ENCODE results near the gene ERCC6. TPM values are rescaled to one million over a fixed set of nuclear protein-coding genes. Genes with fewer than 3 reads are reported as not detected.

Gene ERCC6
- total RNA-seq, 5 donors from 2014 or later (not counting 1 experiment from before 2014, with no cell fraction given), result 34.6 to 40.7 (median 39.1) TPM

GRCh38 chr10:49527061-49527460 is 11.9 kb downstream of the ERCC6 start:
- no peaks in the 10 kb centered on the region for H3K27me3 ChIP-seq (replicated peaks in 1 of 2; ENCODE audit: control insufficient read depth in 2 of 2, extremely low read depth in 1 of 2, insufficient read depth in 2 of 2, low read length in 1 of 2)
- Mint-ChIP-seq H3K4me3 (no peak overlapping the region), H3K36me3 (peaks cover 65% of the 10 kb centered on the region), H3K27me3 (no peaks in the 10 kb centered on the region), H3K27ac (no peak overlapping the region), H3K4me1 (peaks cover 13 to 21% (median 16%) of the 10 kb centered on the region in 3 donors), H3K9me3 (no peaks in the 10 kb centered on the region)
- DNase-seq, result no peak
- 94% methylated on average over 2 of the region's 2 CpGs for WGBS (ENCODE audit: insufficient coverage)
- no peak for ATAC-seq (replicated peaks in 1 of 4)
- POLR2A ChIA-PET, result no interaction called here
- H3K4me1 ChIP-seq (ENCODE audit: control insufficient read depth in 1 of 2, extremely low read depth in 1 of 2, insufficient read depth in 2 of 2, low read length in 2 of 2), result no peaks in the 10 kb centered on the region
- peaks cover 9 to 78% of the 10 kb centered on the region in 2 donors for H3K36me3 ChIP-seq (ENCODE audit: control insufficient read depth in 2 of 2, extremely low read depth in 1 of 2, insufficient read depth in 1 of 2, low read length in 1 of 2)
- no peaks in the 10 kb centered on the region for H3K9me3 ChIP-seq
- CTCF ChIA-PET, result interaction anchor here in 1 of 2 donors (1.2 kb wide), 1 partner anchor 16 kb away, joined by 4 read pairs; no protein-coding TSS in a partner anchor
- H3K27ac ChIP-seq (ENCODE audit: low read length), result no peak overlapping the region
- H3K4me3 ChIP-seq (ENCODE audit: control insufficient read depth in 1 of 2, extremely low read depth in 1 of 2, low read length in 1 of 2), result no peak overlapping the region

GRCh38 chr10:49526619-49527018 is 12.3 kb downstream of the ERCC6 start:
- Histone ChIP-seq H3K9me3 (no peaks in the 10 kb centered on the region), H3K4me1 (ENCODE audit: control insufficient read depth in 1 of 2, extremely low read depth in 1 of 2, insufficient read depth in 2 of 2, low read length in 2 of 2) (no peaks in the 10 kb centered on the region), H3K4me3 (ENCODE audit: control insufficient read depth in 1 of 2, extremely low read depth in 1 of 2, low read length in 1 of 2) (no peak overlapping the region), H3K27ac (ENCODE audit: low read length) (no peak overlapping the region), H3K36me3 (ENCODE audit: control insufficient read depth in 2 of 2, extremely low read depth in 1 of 2, insufficient read depth in 1 of 2, low read length in 1 of 2) (peaks cover 7 to 78% of the 10 kb centered on the region in 2 donors), H3K27me3 (replicated peaks in 1 of 2; ENCODE audit: control insufficient read depth in 2 of 2, extremely low read depth in 1 of 2, insufficient read depth in 2 of 2, low read length in 1 of 2) (no peaks in the 10 kb centered on the region)
- DNase-seq (no peak), ATAC-seq (replicated peaks in 1 of 4) (no peak)
- Mint-ChIP-seq H3K9me3 (no peaks in the 10 kb centered on the region), H3K4me1 (peaks cover 9 to 19% (median 13%) of the 10 kb centered on the region in 3 donors), H3K27me3 (no peaks in the 10 kb centered on the region), H3K4me3 (no peak overlapping the region), H3K27ac (no peak overlapping the region), H3K36me3 (peaks cover 62% of the 10 kb centered on the region)
- ChIA-PET CTCF (interaction anchor here in 1 of 2 donors (1.3 kb wide), 1 partner anchor 13 kb away, joined by 3 read pairs; no protein-coding TSS in a partner anchor), POLR2A (interaction anchor here in 1 of 2 donors (0.6 kb wide), 1 partner anchor 1114 kb away, joined by 3 read pairs; no protein-coding TSS in a partner anchor)
- WGBS (ENCODE audit: insufficient coverage), result 100% methylated on average over 2 of the region's 2 CpGs

DNA sequence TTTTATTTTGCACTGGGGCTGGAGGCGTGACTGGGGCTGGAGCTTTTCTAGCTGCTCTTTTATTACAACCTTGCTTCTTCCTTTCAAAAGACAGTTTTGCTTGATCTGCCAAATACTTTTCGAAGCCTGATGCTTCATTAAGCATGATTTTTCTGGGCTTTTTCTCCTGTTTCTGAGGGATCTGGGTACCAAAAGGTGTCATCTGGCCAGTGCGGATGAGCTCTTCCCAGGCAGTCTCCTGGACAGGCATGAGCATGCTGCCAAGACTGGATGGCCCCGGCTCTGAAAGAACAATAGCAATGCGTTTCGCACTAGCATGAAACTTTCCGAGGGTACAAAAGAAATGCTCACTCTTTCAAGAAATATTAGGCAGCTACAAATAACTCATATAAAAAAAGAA is 14.4 kb downstream of the ERCC6 start:
- ATAC-seq (replicated peaks in 1 of 4), result no peak
- Mint-ChIP-seq H3K36me3 (peaks cover 73% of the 10 kb centered on the region), H3K9me3 (no peaks in the 10 kb centered on the region), H3K27ac (no peak overlapping the region), H3K27me3 (no peaks in the 10 kb centered on the region), H3K4me1 (peaks cover 5 to 15% (median 11%) of the 10 kb centered on the region in 3 donors), H3K4me3 (no peak overlapping the region)
- no peak overlapping the region for H3K4me3 ChIP-seq (ENCODE audit: control insufficient read depth in 1 of 2, extremely low read depth in 1 of 2, low read length in 1 of 2)
- H3K9me3 ChIP-seq, result no peaks in the 10 kb centered on the region
- H3K36me3 ChIP-seq (ENCODE audit: control insufficient read depth in 2 of 2, extremely low read depth in 1 of 2, insufficient read depth in 1 of 2, low read length in 1 of 2), result peaks cover 11 to 78% of the 10 kb centered on the region in 2 donors
- no peaks in the 10 kb centered on the region for H3K4me1 ChIP-seq (ENCODE audit: control insufficient read depth in 1 of 2, extremely low read depth in 1 of 2, insufficient read depth in 2 of 2, low read length in 2 of 2)
- WGBS (ENCODE audit: insufficient coverage), result 95% methylated on average over 2 of the region's 7 CpGs
- no peak for DNase-seq
- H3K27me3 ChIP-seq (replicated peaks in 1 of 2; ENCODE audit: control insufficient read depth in 2 of 2, extremely low read depth in 1 of 2, insufficient read depth in 2 of 2, low read length in 1 of 2), result no peaks in the 10 kb centered on the region
- ChIA-PET CTCF (interaction anchor here (1.2 to 1.7 kb wide), 2 partner anchors 12 to 117 kb away, joined by 4 to 5 read pairs; no protein-coding TSS in a partner anchor), POLR2A (no interaction called here)
- no peak overlapping the region for H3K27ac ChIP-seq (ENCODE audit: low read length)

DNA sequence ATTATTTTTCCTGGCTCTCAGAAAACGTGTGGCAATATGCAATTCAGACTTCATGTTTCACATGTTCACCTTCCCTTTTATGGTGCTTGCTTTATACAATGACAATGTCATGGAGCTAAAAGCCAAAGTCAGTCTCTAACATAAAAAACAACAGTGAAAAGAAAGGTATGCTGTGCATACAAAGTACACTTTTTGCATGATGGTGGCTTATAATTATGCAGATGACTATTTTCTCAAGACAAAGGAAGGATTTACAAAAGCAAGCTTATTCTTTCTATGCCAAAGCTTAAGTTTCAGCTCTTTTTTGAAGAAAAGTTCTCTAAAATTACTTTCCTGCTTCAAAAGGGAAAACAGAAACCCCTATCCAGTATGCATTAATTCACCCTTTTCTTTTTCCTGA is 15.6 kb downstream of the ERCC6 start:
- Mint-ChIP-seq H3K27me3 (no peaks in the 10 kb centered on the region), H3K4me1 (peaks cover 5 to 17% (median 17%) of the 10 kb centered on the region in 3 donors), H3K36me3 (peaks cover 71% of the 10 kb centered on the region), H3K9me3 (no peaks in the 10 kb centered on the region), H3K27ac (no peak overlapping the region), H3K4me3 (no peak overlapping the region)
- WGBS (ENCODE audit: insufficient coverage), result no CpG with 5 or more reads among the region's 1 CpG
- ATAC-seq (replicated peaks in 1 of 4) (no peak), DNase-seq (no peak)
- ChIA-PET CTCF (interaction anchor here (0.6 to 2.3 kb wide), 7 partner anchors 10 to 116 kb away, joined by 3 to 13 read pairs (median 4); no protein-coding TSS in a partner anchor), POLR2A (interaction anchor here (0.5 to 1.5 kb wide), 4 partner anchors 14 to 22 kb away, joined by 3 to 4 read pairs (median 3); partner anchors contain the start of gene ERCC6 (in 2 of the 2))
- H3K9me3 ChIP-seq, result no peaks in the 10 kb centered on the region
- no peak overlapping the region for H3K27ac ChIP-seq (ENCODE audit: low read length)
- no peaks in the 10 kb centered on the region for H3K4me1 ChIP-seq (ENCODE audit: control insufficient read depth in 1 of 2, extremely low read depth in 1 of 2, insufficient read depth in 2 of 2, low read length in 2 of 2)
- no peaks in the 10 kb centered on the region for H3K27me3 ChIP-seq (replicated peaks in 1 of 2; ENCODE audit: control insufficient read depth in 2 of 2, extremely low read depth in 1 of 2, insufficient read depth in 2 of 2, low read length in 1 of 2)
- no peak overlapping the region for H3K4me3 ChIP-seq (ENCODE audit: control insufficient read depth in 1 of 2, extremely low read depth in 1 of 2, low read length in 1 of 2)
- H3K36me3 ChIP-seq (ENCODE audit: control insufficient read depth in 2 of 2, extremely low read depth in 1 of 2, insufficient read depth in 1 of 2, low read length in 1 of 2), result peaks cover 6 to 71% of the 10 kb centered on the region in 2 donors

DNA sequence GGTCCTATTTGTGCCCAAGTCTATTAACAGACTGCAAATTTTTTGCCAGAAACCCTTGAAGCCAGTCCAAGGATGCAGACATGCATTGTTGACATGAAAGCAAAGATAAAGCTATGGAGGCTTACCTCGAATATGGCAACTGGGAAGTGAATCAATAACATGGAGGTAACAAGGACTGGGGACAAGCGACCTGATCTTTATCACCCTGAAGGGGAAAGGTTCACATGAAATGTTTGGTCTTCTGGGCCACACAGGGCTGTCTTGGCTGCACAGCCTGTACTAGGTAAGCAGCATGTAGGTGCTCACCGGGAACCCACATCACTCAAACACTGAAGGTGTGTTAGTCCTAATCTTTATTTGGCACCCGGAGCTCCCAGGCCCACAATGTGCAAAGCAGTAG is 17.9 kb downstream of the ERCC6 start:
- no peaks in the 10 kb centered on the region for H3K9me3 ChIP-seq
- Mint-ChIP-seq H3K27me3 (no peaks in the 10 kb centered on the region), H3K4me1 (peaks cover 5 to 17% (median 17%) of the 10 kb centered on the region in 3 donors), H3K27ac (no peak overlapping the region), H3K36me3 (peaks cover 61% of the 10 kb centered on the region), H3K9me3 (no peaks in the 10 kb centered on the region), H3K4me3 (no peak overlapping the region)
- CTCF ChIA-PET, result interaction anchor here in 1 of 2 donors (2.3 to 2.6 kb wide), 2 partner anchors 113 to 114 kb away, joined by 9 to 25 read pairs; no protein-coding TSS in a partner anchor
- WGBS (ENCODE audit: insufficient coverage), result 81% methylated on average over 2 of the region's 4 CpGs
- POLR2A ChIA-PET, result interaction anchor here in 1 of 2 donors (0.8 kb wide), 1 partner anchor 12 kb away, joined by 3 read pairs; no protein-coding TSS in a partner anchor
- H3K27me3 ChIP-seq (replicated peaks in 1 of 2; ENCODE audit: control insufficient read depth in 2 of 2, extremely low read depth in 1 of 2, insufficient read depth in 2 of 2, low read length in 1 of 2), result no peaks in the 10 kb centered on the region
- DNase-seq (no peak), ATAC-seq (replicated peaks in 1 of 4) (no peak)
- peaks cover 6 to 66% of the 10 kb centered on the region in 2 donors for H3K36me3 ChIP-seq (ENCODE audit: control insufficient read depth in 2 of 2, extremely low read depth in 1 of 2, insufficient read depth in 1 of 2, low read length in 1 of 2)
- H3K4me3 ChIP-seq (ENCODE audit: control insufficient read depth in 1 of 2, extremely low read depth in 1 of 2, low read length in 1 of 2), result no peak overlapping the region
- no peak overlapping the region for H3K27ac ChIP-seq (ENCODE audit: low read length)
- H3K4me1 ChIP-seq (ENCODE audit: control insufficient read depth in 1 of 2, extremely low read depth in 1 of 2, insufficient read depth in 2 of 2, low read length in 2 of 2), result no peaks in the 10 kb centered on the region

DNA sequence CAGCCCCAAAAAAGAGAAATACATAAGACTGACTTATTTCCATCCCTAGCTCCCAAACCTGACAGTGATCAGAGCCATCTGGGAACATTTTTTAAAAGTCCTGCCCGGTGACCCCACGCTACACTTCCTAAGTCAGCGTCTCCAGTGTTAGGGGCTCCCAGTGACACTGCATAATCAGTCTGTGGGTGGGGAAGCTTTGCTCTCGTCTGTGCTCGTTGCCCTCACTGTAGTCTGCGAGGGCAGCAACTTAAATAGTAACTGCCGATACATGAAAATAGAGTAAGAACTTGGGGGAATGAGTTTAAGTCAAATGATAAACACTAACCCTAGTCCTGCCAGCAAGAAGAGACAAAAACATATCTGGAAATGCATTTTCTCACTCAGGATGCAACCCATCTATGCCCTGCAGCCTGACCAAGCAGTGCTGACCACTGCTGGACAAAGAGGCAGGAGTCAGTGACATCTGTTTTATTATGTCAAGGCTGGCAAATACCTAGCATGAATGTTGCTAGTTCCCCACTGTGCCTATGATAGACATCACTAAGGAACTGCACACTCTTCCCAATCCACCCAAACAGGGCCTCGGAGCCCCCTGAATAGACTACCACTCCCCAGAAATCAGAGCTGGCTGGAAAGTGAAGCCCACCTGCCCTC is 18.7 kb downstream of the ERCC6 start:
- Histone ChIP-seq H3K27ac (ENCODE audit: low read length) (no peak overlapping the region), H3K36me3 (ENCODE audit: control insufficient read depth in 2 of 2, extremely low read depth in 1 of 2, insufficient read depth in 1 of 2, low read length in 1 of 2) (peaks cover 4 to 68% of the 10 kb centered on the region in 2 donors), H3K9me3 (no peaks in the 10 kb centered on the region), H3K4me3 (ENCODE audit: control insufficient read depth in 1 of 2, extremely low read depth in 1 of 2, low read length in 1 of 2) (no peak overlapping the region), H3K4me1 (ENCODE audit: control insufficient read depth in 1 of 2, extremely low read depth in 1 of 2, insufficient read depth in 2 of 2, low read length in 2 of 2) (no peaks in the 10 kb centered on the region), H3K27me3 (replicated peaks in 1 of 2; ENCODE audit: control insufficient read depth in 2 of 2, extremely low read depth in 1 of 2, insufficient read depth in 2 of 2, low read length in 1 of 2) (no peaks in the 10 kb centered on the region)
- ATAC-seq (replicated peaks in 1 of 4), result no peak
- ChIA-PET CTCF (interaction anchor here in 1 of 2 donors (1.6 to 2.6 kb wide), 3 partner anchors 13 to 113 kb away, joined by 6 to 25 read pairs (median 11); partner anchors contain the start of gene ERCC6), POLR2A (no interaction called here)
- no peak overlapping the region for H3K4me3 Mint-ChIP-seq
- H3K36me3 Mint-ChIP-seq, result peaks cover 61% of the 10 kb centered on the region
- H3K4me1 Mint-ChIP-seq, result peaks cover 5 to 17% (median 17%) of the 10 kb centered on the region in 3 donors
- no peaks in the 10 kb centered on the region for H3K9me3 Mint-ChIP-seq
- no peaks in the 10 kb centered on the region for H3K27me3 Mint-ChIP-seq
- no peak for DNase-seq
- 97% methylated on average over 4 of the region's 8 CpGs for WGBS (ENCODE audit: insufficient coverage)
- no peak overlapping the region for H3K27ac Mint-ChIP-seq
